GM19043 (cell line): Measurements from ENCODE around the gene STX2.
"Not testable (repeated sequence)": the region's sequence is repeated elsewhere in the genome, so short reads cannot be mapped to it uniquely, and the experiment has no call there.

Source experiments
- ATAC-seq: cut with Tn5 transposase; IDR thresholded peaks from one replicate; pipeline ENCODE4 v1.9.1; 2021; ENCODE audit warnings: low read depth; ENCODE audit not compliant: unreplicated experiment

Gene STX2

DNA sequence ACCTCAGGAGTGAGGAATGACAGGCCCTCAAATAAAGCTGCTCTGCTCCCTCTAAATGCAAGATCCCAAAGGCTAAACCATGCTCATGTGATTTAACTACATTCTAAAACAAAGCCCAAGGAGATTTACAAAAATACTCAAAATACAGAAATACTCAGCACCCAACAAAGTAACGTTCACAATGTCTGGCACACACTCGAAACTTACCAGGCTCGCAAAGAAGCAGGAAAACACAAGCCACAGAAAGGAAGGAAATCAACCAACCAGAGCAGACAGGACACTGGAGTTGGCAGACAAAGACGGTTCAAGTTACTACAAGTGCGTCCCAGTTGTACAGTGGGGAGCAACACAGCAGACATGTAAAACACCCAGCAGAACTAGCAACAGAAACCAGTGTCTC lies 33.4 kb downstream of the STX2 start:
- no peak for ATAC-seq

DNA sequence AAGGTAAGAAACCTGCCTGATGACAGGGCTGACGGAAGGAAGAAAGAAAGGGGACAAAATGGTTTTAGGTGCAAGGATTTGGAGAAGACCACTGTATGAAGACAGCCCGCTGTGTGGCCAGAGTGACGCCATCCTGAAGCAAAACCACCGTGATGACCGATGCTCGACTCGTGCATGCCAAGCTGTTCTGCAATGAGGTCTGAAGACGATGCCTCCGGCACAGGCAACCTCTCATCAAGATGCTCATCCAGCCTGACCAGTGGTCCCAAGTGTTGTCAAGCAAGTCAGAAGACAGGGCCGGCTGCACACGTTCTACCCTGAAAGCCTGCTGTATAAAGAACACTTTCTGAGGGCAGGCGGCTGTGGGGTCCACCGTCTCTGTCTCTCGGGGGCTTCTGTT lies 34.8 kb downstream of the STX2 start:
- no peak for ATAC-seq

DNA sequence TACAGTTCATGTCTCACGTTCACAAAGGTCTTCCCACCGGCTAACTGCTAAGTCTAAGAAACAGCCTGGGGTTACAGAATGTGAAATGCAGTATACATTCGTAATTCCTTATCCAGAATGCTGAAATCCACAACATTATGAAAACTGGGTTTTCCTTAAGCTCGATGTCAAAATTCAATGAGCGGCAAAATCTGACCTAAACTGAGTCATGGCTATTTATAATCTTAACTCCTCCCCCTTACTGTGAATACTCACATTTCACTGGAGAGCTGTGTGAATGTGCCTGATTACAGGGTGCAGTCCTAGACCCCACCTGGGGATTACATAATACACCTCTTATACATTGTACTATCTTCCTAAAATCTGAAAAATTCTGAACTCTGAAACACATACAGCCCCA lies 35.3 kb downstream of the STX2 start:
- no peak for ATAC-seq

DNA sequence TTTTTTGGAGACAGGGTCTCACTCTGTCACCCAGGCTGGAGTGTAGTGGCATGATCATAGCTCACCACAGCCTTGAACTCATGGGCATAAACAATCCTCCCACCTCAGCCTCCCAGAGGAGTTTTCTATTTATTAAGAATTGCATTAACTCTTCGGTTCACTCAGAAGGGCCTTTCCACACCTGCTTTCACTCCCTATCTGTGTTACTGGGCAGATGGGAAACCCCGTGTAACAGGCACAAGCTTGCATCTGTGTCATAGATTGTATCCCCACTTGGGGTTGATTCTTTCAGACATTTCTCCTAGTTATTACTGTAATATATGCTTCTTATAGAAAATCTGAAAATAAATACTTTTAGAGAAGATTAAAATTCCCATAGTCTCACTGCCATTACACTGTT lies 38.7 kb downstream of the STX2 start:
- no peak for ATAC-seq

DNA sequence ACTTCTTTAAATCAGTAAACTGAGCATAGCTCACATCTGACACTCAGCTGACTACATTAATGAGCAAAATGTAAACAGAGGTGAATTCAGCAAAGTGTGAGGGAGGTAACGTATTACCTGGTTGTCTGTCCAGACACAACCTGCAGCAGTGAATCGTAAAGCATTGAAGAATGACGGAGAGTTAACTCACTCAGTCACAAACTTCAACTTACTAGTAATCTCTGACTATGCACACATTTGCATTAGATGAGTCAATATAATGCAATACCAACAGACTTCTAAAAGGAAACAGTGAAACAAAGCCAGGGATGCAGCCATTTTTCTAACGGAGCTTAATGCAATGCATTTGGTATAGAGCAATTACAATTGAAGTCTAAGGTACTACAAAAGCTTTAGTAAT lies 40.0 kb downstream of the STX2 start:
- no peak for ATAC-seq

DNA sequence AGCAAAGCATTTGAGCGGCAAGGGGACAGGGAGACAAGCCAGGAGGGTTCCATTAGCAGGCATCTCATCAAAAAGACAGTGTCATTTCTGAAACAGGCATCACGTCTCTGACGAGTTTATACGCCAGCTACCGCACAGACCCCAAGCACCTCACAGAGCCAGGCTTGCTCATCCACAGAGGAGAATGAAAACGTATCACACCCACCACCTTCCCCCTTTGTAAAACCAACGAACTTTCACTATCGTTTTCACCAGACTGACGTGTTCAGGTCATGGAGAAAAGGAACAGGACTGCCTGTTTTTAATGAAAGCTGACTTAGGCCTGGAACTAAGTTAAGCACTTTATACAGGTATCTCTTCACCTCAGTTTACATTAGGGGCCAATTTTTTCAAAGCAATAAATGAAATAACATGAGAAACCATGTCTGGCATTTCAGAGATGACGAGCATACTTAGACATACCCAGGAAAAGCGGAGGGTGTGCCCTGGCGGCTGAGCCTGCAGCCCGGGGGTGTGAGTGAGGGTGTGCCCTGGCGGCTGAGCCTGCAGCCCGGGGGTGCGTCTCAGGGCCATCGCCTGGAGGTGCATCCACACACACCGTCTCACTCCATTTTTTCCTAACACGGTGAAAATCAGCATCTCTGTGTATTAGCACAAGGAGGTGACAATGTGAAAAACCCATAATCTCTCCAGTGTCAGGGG lies 41.9 kb downstream of the STX2 start:
- peak; percentile 72 for ATAC-seq

DNA sequence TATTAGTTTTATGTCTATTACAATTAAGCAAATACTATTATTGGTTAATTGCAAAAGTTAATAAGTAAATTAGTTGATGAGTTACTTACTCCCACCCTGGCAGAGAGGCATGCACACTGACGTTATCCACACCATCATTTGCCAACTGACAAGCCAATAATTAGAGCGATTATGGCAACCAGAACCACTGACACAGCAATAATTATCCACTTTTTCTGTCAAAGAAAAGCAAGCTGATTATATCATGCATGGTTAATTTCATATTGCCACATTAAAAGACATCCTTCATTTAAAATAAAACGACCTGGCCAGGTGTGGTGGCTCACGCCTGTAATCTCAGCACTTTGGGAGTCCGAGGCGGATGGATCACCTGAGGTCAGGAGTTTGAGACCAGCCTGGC lies 43.1 kb downstream of the STX2 start:
- no peak for ATAC-seq

DNA sequence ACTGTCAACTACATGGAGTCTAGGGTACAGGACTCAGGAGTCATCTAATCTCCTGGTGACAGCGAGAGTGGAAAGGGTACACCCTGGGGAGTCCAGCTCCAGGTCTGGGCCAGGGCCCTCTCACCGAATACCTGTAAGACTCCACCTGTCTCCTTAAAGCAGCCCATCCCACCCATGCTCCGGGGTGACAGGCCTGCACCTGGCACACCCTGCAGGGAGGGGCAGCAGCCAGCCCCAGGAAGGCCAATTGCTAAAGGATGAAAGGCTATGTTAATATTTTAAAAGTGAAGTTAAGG lies 45.5 kb downstream of the STX2 start:
- ATAC-seq: no peak

DNA sequence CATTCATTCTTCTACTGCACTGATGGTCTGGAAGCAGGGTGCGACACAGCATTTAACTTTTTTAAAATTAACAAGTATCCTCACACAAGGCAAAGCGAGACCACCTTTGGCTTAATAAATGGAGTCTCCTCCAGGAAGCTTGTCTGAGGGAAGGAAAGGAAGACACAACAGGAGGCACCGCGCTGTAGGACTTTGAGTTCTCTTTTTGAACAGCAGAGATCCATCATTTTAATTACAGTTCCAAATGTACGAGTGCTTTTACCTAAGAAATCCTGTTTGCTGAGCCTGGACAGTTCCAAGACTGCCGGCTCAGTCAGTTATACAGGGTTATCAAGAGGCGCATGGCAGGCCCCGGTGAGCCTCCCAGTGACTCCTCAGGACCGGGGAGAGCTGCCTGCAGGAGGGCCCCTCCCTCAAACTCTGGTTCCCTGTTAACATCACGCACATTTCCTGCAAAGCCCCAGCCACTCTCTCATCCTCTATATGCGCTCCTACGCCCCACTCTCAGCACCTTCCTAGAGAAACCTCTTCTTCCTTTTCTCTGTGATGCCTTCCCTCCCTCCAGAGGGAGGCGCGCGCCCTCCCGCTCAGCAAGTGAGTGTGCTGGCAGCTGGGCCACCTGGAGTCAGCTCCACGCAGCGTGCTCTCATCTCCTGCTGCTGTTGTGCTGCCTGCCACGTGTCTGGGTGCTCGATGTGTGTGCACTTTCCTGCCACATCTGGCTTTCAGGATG lies 46.1 kb downstream of the STX2 start:
- no peak for ATAC-seq

DNA sequence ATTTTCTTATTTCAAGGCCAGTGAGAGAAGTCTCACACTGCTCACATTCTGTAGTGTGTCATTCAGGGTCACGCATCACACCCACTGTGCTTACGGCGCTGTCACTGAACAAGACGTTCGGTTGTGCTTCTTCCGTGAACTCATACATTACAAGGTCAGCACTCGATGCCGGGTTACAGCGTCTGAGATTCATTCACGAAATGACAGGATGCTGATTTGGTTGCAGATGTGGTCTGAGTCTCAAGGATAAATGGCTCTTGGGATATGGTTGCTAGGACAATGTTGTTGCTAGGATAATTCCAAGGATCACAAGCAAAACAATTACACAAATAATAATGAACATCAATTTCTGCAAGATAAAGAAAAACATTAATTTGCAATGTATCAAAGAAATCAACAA lies 47.4 kb downstream of the STX2 start:
- no peak for ATAC-seq

DNA sequence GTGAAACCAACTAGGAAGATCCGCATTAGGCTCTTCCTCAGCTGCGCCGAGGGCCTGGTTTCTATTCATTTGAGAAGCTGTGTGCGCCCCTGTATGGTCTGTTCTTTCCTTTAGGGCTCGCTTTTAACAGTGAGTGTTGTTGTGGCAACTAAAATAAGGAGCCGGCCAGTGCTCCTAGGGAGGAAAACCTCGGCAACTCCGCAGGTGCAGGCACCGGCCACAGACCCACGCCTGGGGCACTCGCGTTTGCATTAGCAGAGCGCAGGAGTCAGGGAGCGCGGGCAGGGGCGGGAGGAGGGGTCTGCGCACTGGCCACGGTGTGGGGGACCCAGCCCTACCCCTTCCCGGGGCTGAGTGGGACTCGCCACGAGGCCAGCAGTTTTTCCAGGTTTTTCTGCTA lies 50.5 kb downstream of the STX2 start:
- no peak for ATAC-seq

DNA sequence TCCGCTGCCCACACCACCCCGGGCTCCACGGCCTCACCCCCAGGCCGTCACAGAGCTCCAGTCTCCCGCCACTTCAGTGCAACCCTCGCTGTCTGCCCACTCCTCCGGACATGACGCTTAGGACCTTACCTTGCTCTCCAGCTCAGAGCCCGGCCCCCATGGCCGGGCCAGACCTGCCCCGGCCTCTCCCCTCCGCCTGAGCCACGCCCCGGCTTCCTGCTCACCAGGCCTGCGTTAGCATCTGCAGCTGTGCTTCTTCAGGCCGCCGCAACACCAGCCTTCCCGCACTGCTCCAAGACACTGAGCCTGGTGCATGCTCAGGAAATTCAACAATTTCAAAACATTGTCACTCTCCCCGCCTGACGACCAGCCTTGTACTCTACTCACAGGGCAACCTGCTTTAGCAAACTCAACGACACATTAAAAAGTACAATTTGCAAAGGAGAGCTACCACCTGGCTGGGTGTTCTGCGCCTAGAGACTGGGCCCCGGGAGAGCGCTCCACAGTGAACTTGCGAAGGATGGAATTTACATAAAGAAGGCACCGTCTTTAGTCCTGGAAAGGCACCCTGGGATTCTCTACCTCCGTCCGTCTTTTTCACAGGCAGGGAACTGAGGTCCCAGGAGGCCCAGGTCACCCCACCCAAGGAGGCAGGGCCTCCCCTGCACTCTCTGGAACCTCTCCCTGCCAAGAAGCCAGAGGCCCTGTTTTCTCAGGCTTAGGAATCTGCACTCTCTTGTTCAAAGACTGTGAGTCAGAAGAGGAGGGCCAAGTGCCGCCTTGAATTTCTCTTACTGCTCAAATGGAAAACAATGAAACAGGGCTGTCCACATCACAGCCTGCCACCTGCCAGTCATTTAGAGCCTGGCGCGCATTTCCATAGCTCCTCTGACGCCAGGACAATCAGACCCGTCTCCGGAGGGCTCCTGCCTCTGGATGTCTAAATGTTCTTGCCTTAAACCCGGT lies 51.3 kb downstream of the STX2 start:
- no peak for ATAC-seq

DNA sequence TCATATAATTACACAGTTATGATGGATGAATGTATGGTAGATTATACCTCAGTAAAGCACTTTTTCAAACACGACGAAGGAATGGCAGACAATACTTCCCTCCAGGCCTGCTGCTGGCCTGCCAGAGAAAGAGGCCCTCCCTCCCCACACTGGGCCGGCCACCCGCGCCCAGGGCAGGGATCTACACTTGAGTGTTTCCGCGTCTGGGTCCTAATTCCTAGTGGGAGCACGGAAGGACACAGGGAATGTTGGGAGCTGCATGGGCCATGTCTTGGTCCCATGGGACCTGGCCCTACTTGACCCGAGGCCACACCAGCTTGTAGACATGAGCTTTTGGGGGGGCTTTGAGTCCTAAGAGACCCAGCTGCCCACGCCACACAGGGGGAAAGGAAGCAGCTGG lies 52.0 kb downstream of the STX2 start:
- no peak for ATAC-seq

DNA sequence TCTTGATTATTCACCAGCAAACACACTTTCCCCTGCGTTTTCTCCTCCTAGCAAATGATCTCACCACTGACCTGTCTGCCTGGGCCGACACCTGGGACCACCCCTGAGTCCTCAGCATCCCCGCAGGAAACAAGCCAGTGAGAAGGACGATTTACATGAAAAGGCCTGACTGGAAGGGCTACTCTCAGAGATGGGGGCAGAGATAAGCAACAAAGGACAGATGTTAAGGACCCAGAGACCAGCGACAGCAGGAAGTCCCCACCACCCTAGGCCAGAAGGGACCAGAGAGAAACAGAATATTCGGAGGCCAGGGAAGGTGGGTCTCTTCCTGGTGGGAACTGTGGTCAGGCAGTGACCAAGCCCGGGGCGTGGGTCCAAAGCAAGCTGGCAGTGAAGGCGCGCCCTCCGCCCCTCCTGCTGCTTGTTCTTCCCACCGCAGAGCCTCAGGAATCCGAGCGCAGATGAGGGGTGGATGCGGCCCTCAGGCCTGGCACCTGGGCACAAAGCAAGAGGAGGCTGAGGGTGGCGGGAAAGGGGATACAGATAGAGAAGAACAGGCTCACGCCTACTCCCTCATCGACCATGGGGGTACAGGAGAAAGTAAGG lies 55.8 kb downstream of the STX2 start:
- no peak for ATAC-seq

DNA sequence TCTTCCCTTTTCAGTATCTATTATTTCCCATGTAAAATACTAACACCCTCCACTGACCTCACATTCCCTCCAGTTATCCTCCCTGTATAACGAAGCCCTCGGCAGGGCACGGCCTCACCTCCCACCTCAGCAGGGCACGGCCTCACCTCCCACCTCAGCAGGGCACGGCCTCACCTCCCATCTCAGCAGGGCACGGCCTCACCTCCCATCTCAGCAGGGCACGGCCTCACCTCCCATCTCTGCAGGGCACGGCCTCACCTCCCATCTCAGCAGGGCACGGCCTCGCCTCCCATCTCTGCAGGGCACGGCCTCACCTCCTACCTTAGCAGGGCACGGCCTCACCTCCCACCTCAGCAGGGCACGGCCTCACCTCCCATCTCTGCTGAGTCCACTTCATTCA lies 56.8 kb downstream of the STX2 start:
- not testable (repeated sequence) for ATAC-seq

DNA sequence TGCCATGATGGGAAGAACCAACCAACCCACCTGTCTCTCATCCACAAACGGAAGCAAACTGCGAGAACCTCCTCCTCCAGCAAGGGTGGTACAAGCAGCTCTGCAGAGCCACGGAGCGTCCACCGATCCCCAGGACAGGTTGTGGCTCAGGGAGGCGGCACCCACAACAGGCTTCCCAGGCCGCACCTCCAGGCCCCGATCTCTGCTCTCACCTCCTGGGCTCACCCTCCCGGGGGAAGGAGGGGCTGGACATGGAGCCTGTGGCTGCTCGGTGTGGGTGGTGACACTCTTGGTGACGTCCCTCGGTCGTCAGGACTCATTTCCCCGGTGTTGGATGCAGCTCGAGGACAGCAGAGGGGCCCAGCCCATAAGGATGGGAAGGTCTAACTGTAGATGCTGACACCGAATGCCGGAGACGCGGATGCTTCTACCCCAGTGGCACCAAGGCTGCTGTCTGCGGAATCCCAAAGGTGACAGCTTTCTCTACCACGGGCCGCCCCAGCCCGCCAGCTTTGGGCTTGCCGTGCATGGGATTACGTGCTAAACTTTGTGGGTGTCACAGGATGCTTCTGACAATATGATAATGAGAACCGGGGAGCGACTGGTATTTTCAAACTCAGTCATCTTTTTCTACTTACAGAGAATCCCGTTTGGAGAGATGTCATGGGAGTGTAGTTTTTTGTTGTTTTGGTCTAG lies 58.0 kb downstream of the STX2 start:
- ATAC-seq: no peak

DNA sequence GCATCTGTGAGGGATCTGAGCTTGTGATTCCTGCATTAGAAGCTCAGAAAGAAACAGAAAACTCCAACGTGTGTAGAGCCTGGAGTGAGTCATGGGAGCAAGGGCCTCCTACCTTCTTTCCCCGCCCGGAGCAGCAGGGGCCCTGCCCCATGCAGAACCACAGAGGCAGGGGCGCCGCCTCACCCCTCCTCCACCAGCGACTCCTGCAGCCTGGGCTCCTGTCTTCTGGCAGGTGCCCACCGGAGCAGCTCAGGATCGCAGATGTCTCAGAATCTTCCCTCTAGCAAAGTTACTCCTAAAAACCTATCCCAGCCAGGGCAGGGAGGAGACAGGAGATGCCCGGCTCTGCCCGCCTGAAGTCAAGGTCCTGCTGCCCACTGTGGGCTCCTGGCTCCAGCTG lies 58.7 kb downstream of the STX2 start:
- no peak for ATAC-seq

DNA sequence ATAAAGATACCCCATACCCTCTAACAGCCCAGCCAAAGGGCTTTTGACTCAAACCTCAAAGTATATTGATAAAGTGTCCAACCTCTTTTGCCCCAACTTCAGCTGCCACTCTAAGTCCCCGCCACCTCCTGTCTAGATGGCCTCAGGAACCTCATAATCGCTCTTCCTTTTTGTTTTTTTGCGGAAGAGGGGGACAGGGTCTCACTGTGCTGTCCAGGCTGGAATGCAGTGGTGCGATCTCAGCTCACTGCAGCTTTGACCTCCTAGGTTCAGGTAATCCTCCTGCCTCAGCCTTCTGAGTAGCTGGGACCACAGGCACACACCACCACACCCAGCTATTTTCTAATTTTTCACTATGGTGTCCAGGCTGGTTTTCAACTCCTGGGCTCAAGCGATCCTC lies 60.3 kb downstream of the STX2 start:
- ATAC-seq: no peak

DNA sequence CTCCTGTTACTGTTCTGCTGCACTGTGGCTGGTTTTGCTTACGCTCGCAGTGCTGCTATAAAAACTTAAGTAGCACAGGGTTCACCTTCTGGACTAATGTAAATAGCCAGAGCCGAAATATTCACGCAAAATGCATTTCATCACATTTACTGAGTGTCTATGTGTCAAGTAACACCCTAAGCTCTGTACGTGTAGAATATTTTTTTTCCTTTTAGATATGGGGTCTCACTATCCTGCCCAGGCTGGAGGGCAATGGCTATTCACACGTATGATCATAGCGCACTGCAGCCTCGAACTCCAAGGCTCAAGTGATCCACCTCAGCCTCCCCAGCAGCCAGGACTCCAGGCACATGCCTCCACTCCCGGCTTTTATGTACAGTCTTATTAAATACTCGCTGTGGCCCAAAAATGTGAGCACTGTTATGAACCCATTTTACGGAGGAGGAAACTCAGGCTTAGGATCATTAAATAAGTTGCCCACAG lies 62.2 kb downstream of the STX2 start:
- ATAC-seq: no peak
